Measurements from ENCODE around the gene GRIK3.
"Not testable (repeated sequence)": the region's sequence is repeated elsewhere in the genome, so short reads cannot be mapped to it uniquely, and the experiment has no call there.

The GRIK3 gene

GRCh38 chr1:36910886-36911540 lies 123.3 kb downstream of the GRIK3 start (continued):
- TF ChIP-seq ZNF214 (tag by site-specific recombination; IDR thresholded peaks at IDR 0.05; ENCODE audit: borderline replicate concordance) (no peak), ZNF280D (tag by site-specific recombination; IDR thresholded peaks at IDR 0.05) (no peak), KLF8 (tag by site-specific recombination; IDR thresholded peaks at IDR 0.05) (no peak), SCRT2 (tag by site-specific recombination; IDR thresholded peaks at IDR 0.05) (no peak), ZNF707 (tag by site-specific recombination; IDR thresholded peaks at IDR 0.05) (no peak), ZNF341 (tag by site-specific recombination; IDR thresholded peaks at IDR 0.05; ENCODE audit: low read depth) (no peak), ZSCAN23 (tag by site-specific recombination; IDR thresholded peaks at IDR 0.05) (no peak)

- Histone ChIP-seq H3K27ac (ENCODE audit: extremely low read depth, low read depth, low read length) (no peak overlapping the region), H3K9me3 (ENCODE audit: control insufficient read depth, insufficient read depth, low read depth, low read length) (no peaks in the 10 kb centered on the region), H3K4me1 (ENCODE audit: control insufficient read depth, insufficient read depth, low read length) (no peaks in the 10 kb centered on the region), H3K4me3 (ENCODE audit: low read depth, low read length) (no peak overlapping the region), H3K36me3 (ENCODE audit: control insufficient read depth in 2 of 2, insufficient read depth in 1 of 2, low read length in 2 of 2) (no peaks in the 10 kb centered on the region)
- ChIA-PET CTCF (no interaction called here), POLR2A (no interaction called here)
- TF ChIP-seq ZNF510 (tag by site-specific recombination; IDR thresholded peaks at IDR 0.05; ENCODE audit: insufficient replicate concordance) (no peak), SCRT2 (tag by site-specific recombination; IDR thresholded peaks at IDR 0.05) (no peak), ZNF140 (tag by site-specific recombination; IDR thresholded peaks at IDR 0.05) (no peak), IKZF3 (tag by site-specific recombination; IDR thresholded peaks at IDR 0.05) (no peak), ZNF747 (tag by site-specific recombination; IDR thresholded peaks at IDR 0.05) (no peak), ZNF2 (tag by site-specific recombination; IDR thresholded peaks at IDR 0.05) (no peak), ZNF155 (tag by site-specific recombination; IDR thresholded peaks at IDR 0.05) (no peak), PRDM1 (tag by site-specific recombination; IDR thresholded peaks at IDR 0.05) (no peak), ZNF677 (tag by site-specific recombination; IDR thresholded peaks at IDR 0.05) (no peak), ZNF239 (tag by site-specific recombination; IDR thresholded peaks at IDR 0.05) (no peak), INSM2 (tag by site-specific recombination; IDR thresholded peaks at IDR 0.05) (no peak), ZFP41 (tag by site-specific recombination; IDR thresholded peaks at IDR 0.05; ENCODE audit: borderline replicate concordance) (no peak)
Measured at GRCh38 chr1:36909946-36910725, 124.2 kb downstream of the GRIK3 start.

DNA sequence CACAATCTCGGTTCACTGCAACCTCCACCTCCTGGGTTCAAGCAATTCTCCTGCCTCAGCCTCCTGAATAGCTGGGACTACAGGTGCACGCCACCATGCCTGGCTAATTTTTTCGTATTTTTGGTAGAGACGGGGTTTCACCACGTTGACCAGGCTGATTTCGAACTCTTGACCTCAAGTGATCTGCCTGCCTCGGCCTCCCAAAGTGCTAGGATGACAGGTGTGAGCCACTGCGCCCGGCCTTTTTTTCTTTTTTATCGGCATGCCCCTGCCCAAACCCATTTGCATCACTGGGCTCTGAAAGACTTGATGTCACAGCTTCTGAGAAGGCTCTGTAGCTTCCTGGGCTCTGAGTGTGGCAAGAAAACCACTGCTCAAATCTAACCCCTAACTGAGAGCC lies 125.0 kb downstream of the GRIK3 start:
- H3K4me3 ChIP-seq (ENCODE audit: low read depth, low read length); H3K9me3 ChIP-seq (ENCODE audit: control insufficient read depth, insufficient read depth, low read depth, low read length); H3K36me3 ChIP-seq (ENCODE audit: control insufficient read depth in 2 of 2, insufficient read depth in 1 of 2, low read length in 2 of 2); POLR2A ChIA-PET; H3K4me1 ChIP-seq (ENCODE audit: control insufficient read depth, insufficient read depth, low read length); H3K27ac ChIP-seq (ENCODE audit: extremely low read depth, low read depth, low read length); CTCF ChIA-PET: not testable (repeated sequence)
